Progenitor cell of endocrine pancreas (in vitro differentiated cells): ENCODE data around the gene DUSP21. TPM values are rescaled to one million over a fixed set of nuclear protein-coding genes. Genes with fewer than 3 reads are reported as not detected.

Experiments
- DNase-seq: peaks from one replicate; pipeline ENCODE4 v3.0.0; 2021; ENCODE audit warnings: low spot score; ENCODE audit not compliant: unreplicated experiment
- H3K27ac Mint-ChIP-seq: 2 replicates; pipeline ENCODE4 v1.8.0; 2021; ENCODE audit warnings: mild to moderate bottlenecking, moderate library complexity, mixed read lengths
- H3K27me3 Mint-ChIP-seq: 2 replicates; pipeline ENCODE4 v1.8.0; 2021; ENCODE audit warnings: mixed read lengths
- H3K36me3 Mint-ChIP-seq: 2 replicates; pipeline ENCODE4 v1.8.0; 2022; ENCODE audit warnings: mixed read lengths; ENCODE audit not compliant: insufficient read depth
- H3K4me1 Mint-ChIP-seq: 2 replicates; pipeline ENCODE4 v1.8.0; 2021; ENCODE audit warnings: low read depth, mixed read lengths
- H3K4me3 Mint-ChIP-seq: 2 replicates; pipeline ENCODE4 v1.8.0; 2021; ENCODE audit warnings: low read depth, mild to moderate bottlenecking, moderate library complexity, mixed read lengths
- H3K9me3 Mint-ChIP-seq: 2 replicates; pipeline ENCODE4 v1.8.0; 2021; ENCODE audit warnings: low read depth, mixed read lengths
- total RNA-seq: library from RNA; stranded (reverse); gene quantifications from 2 replicates; pipeline ENCODE4 v1.2.1, GENCODE V29; 2021
- TF ChIP-seq, protein P1 (sequence below): fragments of 200-600 bp; sonication (generic); IDR thresholded peaks from one replicate; pipeline ENCODE4 v1.5.0; 2021; ENCODE audit warnings: antibody characterized with exemption, mild to moderate bottlenecking; ENCODE audit not compliant: unreplicated experiment

DUSP21 gene
- total RNA-seq, 1 donor from 2014 or later, result not detected

DNA sequence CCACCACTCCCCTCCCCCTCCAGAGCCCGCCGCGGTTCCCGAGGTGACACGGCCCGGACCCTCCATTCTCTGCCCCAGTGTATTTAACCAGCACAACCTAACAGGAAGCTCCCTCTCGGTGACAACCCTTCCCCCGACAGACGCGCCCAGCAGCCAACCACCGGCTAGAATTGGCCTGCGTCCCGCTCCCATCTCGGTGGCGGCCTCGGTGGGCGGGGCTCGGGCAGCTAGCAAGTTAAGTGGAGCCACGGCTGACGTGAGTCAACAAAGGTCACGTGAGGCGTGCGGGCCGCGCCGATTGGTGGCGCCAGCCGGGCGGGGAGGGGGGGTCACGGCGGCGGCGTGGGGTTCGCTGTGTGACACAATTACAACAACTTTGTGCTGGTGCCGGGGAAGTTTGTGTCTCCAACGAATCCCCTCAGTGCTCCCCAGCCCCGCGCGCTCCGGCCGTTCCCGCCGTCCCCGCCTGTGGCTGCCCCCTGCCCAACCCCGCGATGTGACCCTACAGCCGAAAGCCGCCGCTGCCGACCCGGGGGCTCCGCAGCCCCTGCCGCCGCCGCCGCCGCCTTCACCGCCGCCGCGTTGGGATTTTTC lies 29.1 kb downstream of the DUSP21 start, which contains the start of gene KDM6A:
KDM6A (plus strand) TSS at position 368 of the 594 bp plus-strand sequence. CDS start 364 bp downstream, outside the sequence.
- Mint-ChIP-seq H3K36me3 (peaks cover 3% of the 10 kb centered on the region), H3K27me3 (no peaks in the 10 kb centered on the region)
- DNase-seq, result peak; percentile 90

DNA sequence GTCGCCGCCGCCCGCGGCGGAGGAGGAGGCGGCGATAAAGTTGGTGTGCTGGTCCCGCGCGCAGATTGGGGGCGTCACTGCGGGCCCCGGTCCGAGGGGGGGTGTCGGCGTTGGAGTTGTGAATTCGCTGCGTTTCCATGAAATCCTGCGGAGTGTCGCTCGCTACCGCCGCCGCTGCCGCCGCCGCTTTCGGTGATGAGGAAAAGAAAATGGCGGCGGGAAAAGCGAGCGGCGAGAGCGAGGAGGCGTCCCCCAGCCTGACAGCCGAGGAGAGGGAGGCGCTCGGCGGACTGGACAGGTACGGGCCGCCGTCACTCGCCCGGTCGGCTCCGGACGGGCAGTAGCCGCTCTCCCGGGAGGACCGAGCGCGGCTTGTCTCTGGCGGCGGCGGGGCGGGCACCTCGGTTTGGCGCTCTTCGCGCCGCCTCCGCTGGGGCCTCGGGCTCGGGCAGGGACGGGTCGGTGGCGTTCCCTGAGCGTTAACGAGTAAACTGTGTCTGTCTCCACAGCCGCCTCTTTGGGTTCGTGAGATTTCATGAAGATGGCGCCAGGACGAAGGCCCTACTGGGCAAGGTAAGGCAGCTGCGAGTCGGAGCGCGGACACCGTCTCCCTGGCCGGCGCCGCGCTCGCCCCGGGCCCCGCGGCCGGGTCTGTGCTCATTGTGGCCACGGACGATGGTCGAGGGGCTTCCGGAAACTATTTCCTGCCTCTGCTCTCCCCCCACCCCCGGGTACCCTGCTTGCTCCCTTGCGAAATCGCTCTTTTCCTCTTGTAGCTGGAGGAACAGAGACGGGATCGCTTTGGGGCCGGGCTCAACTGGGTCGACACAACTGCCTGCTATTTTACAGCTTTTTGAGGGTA lies 29.8 kb downstream of the DUSP21 start:
- Mint-ChIP-seq H3K27ac (peak overlapping the region; percentile 99), H3K27me3 (no peaks in the 10 kb centered on the region), H3K4me1 (peaks cover 7% of the 10 kb centered on the region), H3K9me3 (peaks cover 7% of the 10 kb centered on the region), H3K4me3 (peak overlapping the region; percentile 96), H3K36me3 (peaks cover 3% of the 10 kb centered on the region)
- DNase-seq, result peak; percentile 13
- TF ChIP-seq, protein P1, sequence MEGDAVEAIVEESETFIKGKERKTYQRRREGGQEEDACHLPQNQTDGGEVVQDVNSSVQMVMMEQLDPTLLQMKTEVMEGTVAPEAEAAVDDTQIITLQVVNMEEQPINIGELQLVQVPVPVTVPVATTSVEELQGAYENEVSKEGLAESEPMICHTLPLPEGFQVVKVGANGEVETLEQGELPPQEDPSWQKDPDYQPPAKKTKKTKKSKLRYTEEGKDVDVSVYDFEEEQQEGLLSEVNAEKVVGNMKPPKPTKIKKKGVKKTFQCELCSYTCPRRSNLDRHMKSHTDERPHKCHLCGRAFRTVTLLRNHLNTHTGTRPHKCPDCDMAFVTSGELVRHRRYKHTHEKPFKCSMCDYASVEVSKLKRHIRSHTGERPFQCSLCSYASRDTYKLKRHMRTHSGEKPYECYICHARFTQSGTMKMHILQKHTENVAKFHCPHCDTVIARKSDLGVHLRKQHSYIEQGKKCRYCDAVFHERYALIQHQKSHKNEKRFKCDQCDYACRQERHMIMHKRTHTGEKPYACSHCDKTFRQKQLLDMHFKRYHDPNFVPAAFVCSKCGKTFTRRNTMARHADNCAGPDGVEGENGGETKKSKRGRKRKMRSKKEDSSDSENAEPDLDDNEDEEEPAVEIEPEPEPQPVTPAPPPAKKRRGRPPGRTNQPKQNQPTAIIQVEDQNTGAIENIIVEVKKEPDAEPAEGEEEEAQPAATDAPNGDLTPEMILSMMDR, result no peak

More for the DNA sequence above, 29.1 kb downstream of the DUSP21 start, which contains the start of gene KDM6A:
- Mint-ChIP-seq H3K4me1 (peaks cover 7% of the 10 kb centered on the region), H3K27ac (peak within 1 kb of the TSS; percentile 99), H3K9me3 (peaks cover 7% of the 10 kb centered on the region), H3K4me3 (peak within 1 kb of the TSS; percentile 96)
- TF ChIP-seq, protein P1, result no peak

DNA sequence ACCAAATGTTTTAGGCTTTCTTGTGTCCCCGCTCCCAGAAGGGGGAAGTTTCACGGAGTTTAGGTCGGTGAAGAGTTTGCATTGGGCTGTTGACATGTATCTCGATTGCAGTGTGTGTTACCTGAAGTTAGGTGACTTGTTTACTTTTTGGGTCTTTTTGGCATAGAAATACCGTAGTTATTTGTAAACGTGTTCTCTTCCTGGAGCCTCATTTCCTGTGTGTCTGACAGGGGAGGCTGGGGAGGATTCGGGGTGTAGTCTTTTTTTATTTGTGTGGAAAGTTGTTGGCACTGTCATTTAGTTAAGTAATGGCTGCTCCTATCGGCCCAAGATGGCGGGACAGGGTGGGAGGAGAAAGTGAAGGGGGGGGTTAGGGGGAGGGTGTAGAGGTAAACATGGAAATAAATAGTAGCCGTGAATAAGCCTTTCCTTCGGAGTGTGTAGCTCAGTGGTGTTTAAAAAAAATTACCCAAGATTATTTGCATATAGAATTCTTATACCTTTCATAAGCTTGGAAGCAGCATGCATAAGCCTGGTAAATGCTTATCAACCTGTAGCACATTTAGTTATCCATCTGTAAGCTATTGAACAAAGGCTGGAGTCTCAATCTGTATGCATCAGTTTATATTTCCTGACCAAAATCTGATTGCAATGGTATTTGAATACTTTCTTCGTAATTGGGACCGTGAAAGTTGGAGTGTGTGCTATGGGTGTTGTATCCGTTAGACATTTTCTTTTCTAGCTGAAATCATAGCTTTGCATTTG lies 30.8 kb downstream of the DUSP21 start:
- Mint-ChIP-seq H3K4me1 (peaks cover 7% of the 10 kb centered on the region), H3K36me3 (peaks cover 5% of the 10 kb centered on the region), H3K4me3 (peak overlapping the region; percentile 96), H3K27ac (peak overlapping the region; percentile 99), H3K9me3 (peaks cover 3% of the 10 kb centered on the region), H3K27me3 (no peaks in the 10 kb centered on the region)
- no peak for DNase-seq
- TF ChIP-seq, protein P1, result no peak

DNA sequence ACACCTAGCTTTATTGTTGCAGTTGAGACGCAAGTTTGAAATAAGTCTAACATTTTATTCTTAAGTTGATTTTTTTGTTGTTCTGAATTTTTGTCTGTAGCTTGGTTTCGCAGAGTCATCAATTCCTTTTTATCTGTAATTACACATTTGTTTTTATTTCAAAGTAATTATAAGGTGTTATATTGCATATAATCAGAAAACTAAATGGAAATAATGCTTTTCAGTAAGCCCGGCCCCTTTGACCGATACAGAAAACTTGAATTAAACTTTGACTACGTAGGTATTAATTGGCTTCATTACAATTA lies 31.3 kb downstream of the DUSP21 start:
- Mint-ChIP-seq H3K4me1 (peaks cover 7% of the 10 kb centered on the region), H3K27me3 (no peaks in the 10 kb centered on the region), H3K4me3 (peak overlapping the region; percentile 96), H3K27ac (peak overlapping the region; percentile 99), H3K36me3 (peaks cover 5% of the 10 kb centered on the region), H3K9me3 (peaks cover 2% of the 10 kb centered on the region)
- TF ChIP-seq, protein P1, result no peak
- no peak for DNase-seq

DNA sequence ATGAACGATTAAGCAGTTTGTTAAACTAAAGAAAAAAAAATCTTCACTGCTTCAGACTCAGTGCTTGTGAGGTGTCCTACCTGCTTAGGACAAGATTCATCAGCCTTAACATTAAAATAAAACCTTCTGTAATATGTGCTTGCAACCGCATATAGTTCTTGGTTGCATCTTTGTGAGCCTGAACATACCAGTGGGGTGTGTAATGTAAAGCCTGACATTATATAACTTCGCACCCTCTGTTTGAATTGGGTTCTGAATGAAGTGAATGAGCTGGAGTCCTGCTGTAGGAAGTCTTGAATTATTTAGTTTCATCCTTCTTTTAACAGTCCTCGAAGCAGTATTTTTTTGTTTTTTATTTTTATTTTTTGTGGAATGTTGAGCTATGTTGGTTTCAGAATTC lies 32.3 kb downstream of the DUSP21 start:
- TF ChIP-seq, protein P1, result no peak
- no peak for DNase-seq
- no peak overlapping the region for H3K27ac Mint-ChIP-seq
- peak overlapping the region; percentile 96 for H3K4me3 Mint-ChIP-seq
- H3K27me3 Mint-ChIP-seq, result no peaks in the 10 kb centered on the region
- peaks cover 6% of the 10 kb centered on the region for H3K36me3 Mint-ChIP-seq
- H3K9me3 Mint-ChIP-seq, result peaks cover 3% of the 10 kb centered on the region
- H3K4me1 Mint-ChIP-seq, result peaks cover 6% of the 10 kb centered on the region
